HCT116 (cell line): Measurements from ENCODE around the gene TBC1D14.

Source experiments
- CBX3 ChIP-seq: IDR thresholded peaks from 2 replicates; pipeline ENCODE4 v1.6.1; 2012; ENCODE audit warnings: low read depth
- CEBPB ChIP-seq: IDR thresholded peaks from 2 replicates; pipeline ENCODE4 v1.6.1; 2012; ENCODE audit warnings: low read depth
- CTCF ChIP-seq, 3 experiments: fragments of 200-600 bp in 1 of 3; sonication (generic) in 1 of 3; IDR thresholded peaks in 2 of 3; conservative IDR thresholded peaks in 1 of 3; 2 replicates each; pipeline ENCODE4 v1.5.1; 2012 to 2017; ENCODE audit warnings: low read depth in 2 of 3, low read length in 2 of 3, antibody characterized with exemption in 1 of 3, borderline replicate concordance in 1 of 3, control low read depth in 1 of 3, mild to moderate bottlenecking in 1 of 3, mixed read lengths in 1 of 3, mixed run types in 1 of 3, moderate library complexity in 1 of 3; ENCODE audit not compliant: insufficient read depth in 1 of 3
- EZH2 ChIP-seq: fragments of 200-600 bp; sonication (generic); IDR thresholded peaks from 2 replicates; pipeline ENCODE4 v1.6.1; 2017; ENCODE audit warnings: antibody characterized with exemption, mixed run types
- FOSL1 ChIP-seq: IDR thresholded peaks from 2 replicates; pipeline ENCODE4 v1.6.1; 2012; ENCODE audit warnings: low read depth
- JUND ChIP-seq: IDR thresholded peaks from 2 replicates; pipeline ENCODE4 v1.6.1; 2012
- MAX ChIP-seq: IDR thresholded peaks from 2 replicates; pipeline ENCODE4 v1.6.1; 2012
- POLR2A ChIP-seq: IDR thresholded peaks from 2 replicates; pipeline ENCODE4 v1.7.0; 2011; ENCODE audit warnings: borderline replicate concordance; ENCODE audit not compliant: insufficient read depth, insufficient read length; ENCODE audit errors: extremely low read depth
- POLR2AphosphoS5 ChIP-seq: IDR thresholded peaks from 2 replicates; pipeline ENCODE4 v1.6.1; 2011; ENCODE audit warnings: mild to moderate bottlenecking, low read depth, low read length, moderate library complexity
- RAD21 ChIP-seq: IDR thresholded peaks from 2 replicates; pipeline ENCODE4 v1.6.1; 2012; ENCODE audit warnings: low read depth, mild to moderate bottlenecking
- SIN3A ChIP-seq: IDR thresholded peaks from 2 replicates; pipeline ENCODE4 v1.6.1; 2012; ENCODE audit warnings: low read depth

GRCh38 chr4:6900181-6900812 is 9.3 kb upstream of the TBC1D14 start:
- no peak for TF ChIP-seq CEBPB
- no peak for TF ChIP-seq MAX
- TF ChIP-seq CTCF (IDR thresholded peaks at IDR 0.05 in 2 of 3, conservative IDR thresholded peaks at IDR 0.05 in 1 of 3; ENCODE audit: borderline replicate concordance in 1 of 3, insufficient read depth in 1 of 3, low read depth in 2 of 3, low read length in 2 of 3): no peak
- no peak for TF ChIP-seq POLR2A
- no peak for TF ChIP-seq SIN3A
- TF ChIP-seq RAD21: no peak
- TF ChIP-seq EZH2: no peak
- TF ChIP-seq FOSL1: no peak
- no peak for TF ChIP-seq CBX3
- no peak for TF ChIP-seq POLR2AphosphoS5
- no peak for TF ChIP-seq JUND
